ENCODE results near the gene ANKRD50. TPM values are rescaled to one million over a fixed set of nuclear protein-coding genes. Genes with fewer than 3 reads are reported as not detected.

The ANKRD50 gene
- total RNA-seq, 4 donors from 2014 or later, result 8.9 to 19.0 (median 17.6) TPM

GRCh38 chr4:124696182-124696581 lies 16.4 kb downstream of the ANKRD50 start:
- H3K27me3 ChIP-seq, result no peaks in the 10 kb centered on the region
- intact Hi-C loops (cut with DNase I), result no loop called here
- H3K36me3 ChIP-seq, result peaks cover 0 to 27% (median 0%) of the 10 kb centered on the region in 3 donors
- TF ChIP-seq CTCF (IDR thresholded peaks at IDR 0.05) (no peak), POLR2A (IDR thresholded peaks at IDR 0.05) (no peak)
- peaks cover 0 to 9% (median 0%) of the 10 kb centered on the region in 3 donors for H3K9me3 ChIP-seq
- DNase-seq, result no peak
- H3K4me1 ChIP-seq, result no peaks in the 10 kb centered on the region
- H3K27ac ChIP-seq, result no peak overlapping the region
- H3K4me3 ChIP-seq, result no peak overlapping the region

GRCh38 chr4:124694946-124695598 lies 17.5 kb downstream of the ANKRD50 start:
- Histone ChIP-seq H3K36me3 (peaks cover 0 to 20% (median 0%) of the 10 kb centered on the region in 3 donors), H3K27ac (no peak overlapping the region), H3K4me1 (no peaks in the 10 kb centered on the region), H3K9me3 (peaks cover 0 to 9% (median 0%) of the 10 kb centered on the region in 3 donors), H3K4me3 (no peak overlapping the region), H3K27me3 (no peaks in the 10 kb centered on the region)
- 83 to 90% methylated on average over 6 of the region's 6 CpGs for WGBS, 2 donors
- intact Hi-C loops (cut with DNase I), result no loop called here
- TF ChIP-seq POLR2A (IDR thresholded peaks at IDR 0.05) (no peak), CTCF (IDR thresholded peaks at IDR 0.05) (no peak)
- DNase-seq, result no peak

- Histone ChIP-seq H3K4me1 (no peaks in the 10 kb centered on the region), H3K4me3 (no peak overlapping the region), H3K27ac (no peak overlapping the region), H3K36me3 (peaks cover 0 to 19% (median 0%) of the 10 kb centered on the region in 3 donors), H3K9me3 (peaks cover 0 to 9% (median 0%) of the 10 kb centered on the region in 3 donors), H3K27me3 (no peaks in the 10 kb centered on the region)
- intact Hi-C loops (cut with DNase I), result no loop called here
- no peak for DNase-seq
- TF ChIP-seq CTCF (IDR thresholded peaks at IDR 0.05), result no peak
- no peak for TF ChIP-seq POLR2A (IDR thresholded peaks at IDR 0.05)
Measured at GRCh38 chr4:124694306-124694705, 18.2 kb downstream of the ANKRD50 start.

- H3K36me3 ChIP-seq, result peaks cover 0 to 8% (median 0%) of the 10 kb centered on the region in 3 donors
- no peaks in the 10 kb centered on the region for H3K27me3 ChIP-seq
- no peaks in the 10 kb centered on the region for H3K4me1 ChIP-seq
- no peak for DNase-seq
- peaks cover 0 to 3% (median 0%) of the 10 kb centered on the region in 3 donors for H3K9me3 ChIP-seq
- intact Hi-C loops (cut with DNase I), result no loop called here
- no peak overlapping the region for H3K27ac ChIP-seq
- H3K4me3 ChIP-seq, result no peak overlapping the region
- TF ChIP-seq POLR2A (IDR thresholded peaks at IDR 0.05), result no peak
- TF ChIP-seq CTCF (IDR thresholded peaks at IDR 0.05), result no peak
- WGBS, 2 donors, result 61 to 64% methylated on average over 2 of the region's 2 CpGs
Measured at GRCh38 chr4:124691801-124692200, 20.7 kb downstream of the ANKRD50 start.

GRCh38 chr4:124686279-124686678 lies 26.3 kb downstream of the ANKRD50 start:
- WGBS, 2 donors, result 90 to 96% methylated on average over 5 of the region's 5 CpGs

More at GRCh38 chr4:124686279-124686678, 26.3 kb downstream of the ANKRD50 start:
- Histone ChIP-seq H3K4me1 (no peaks in the 10 kb centered on the region), H3K27me3 (no peaks in the 10 kb centered on the region), H3K27ac (no peak overlapping the region), H3K9me3 (no peaks in the 10 kb centered on the region), H3K4me3 (no peak overlapping the region), H3K36me3 (peaks cover 0 to 4% (median 0%) of the 10 kb centered on the region in 3 donors)
- intact Hi-C loops (cut with DNase I), result no loop called here
- no peak for TF ChIP-seq CTCF (IDR thresholded peaks at IDR 0.05)
- no peak for TF ChIP-seq POLR2A (IDR thresholded peaks at IDR 0.05)
- no peak for DNase-seq

All from esophagus squamous epithelium (tissue), 5 donors.